HG02870 (cell line): Measurements from ENCODE around the gene SH3BP1.
"Not testable (repeated sequence)": the region's sequence is repeated elsewhere in the genome, so short reads cannot be mapped to it uniquely, and the experiment has no call there.

Experiments
- ATAC-seq: cut with Tn5 transposase; IDR thresholded peaks from one replicate; pipeline ENCODE4 v1.9.1; 2021; ENCODE audit warnings: mild to moderate bottlenecking, moderate library complexity; ENCODE audit not compliant: unreplicated experiment

Gene SH3BP1

GRCh38 chr22:37656583-37656982 is 17.1 kb downstream of the SH3BP1 start:
- ATAC-seq, result not testable (repeated sequence)

- no peak for ATAC-seq
These were observed 18.2 kb downstream of the SH3BP1 start for GRCh38 chr22:37657590-37658132.

- peak; percentile 89 for ATAC-seq
These were observed 18.9 kb downstream of the SH3BP1 start, which contains the start of gene PDXP for GRCh38 chr22:37658133-37659065. Gene PDXP, plus strand, starts transcription at chr22:37658723. Its CDS starts 60 bp downstream, at chr22:37658783.

- no peak for ATAC-seq
These were observed 19.8 kb downstream of the SH3BP1 start for GRCh38 chr22:37659066-37659896.

- no peak for ATAC-seq
These were observed 20.6 kb downstream of the SH3BP1 start for GRCh38 chr22:37659897-37660708.

- ATAC-seq, result no peak
These were observed 21.2 kb downstream of the SH3BP1 start for GRCh38 chr22:37660709-37661045.

- no peak for ATAC-seq
These were observed 21.9 kb downstream of the SH3BP1 start for GRCh38 chr22:37661160-37661924.

- ATAC-seq, result no peak
These were observed 22.6 kb downstream of the SH3BP1 start for GRCh38 chr22:37662039-37662438.

GRCh38 chr22:37663521-37664140 is 24.2 kb downstream of the SH3BP1 start:
- ATAC-seq, result no peak

- ATAC-seq, result no peak
These were observed 25.0 kb downstream of the SH3BP1 start for GRCh38 chr22:37664249-37665101.

GRCh38 chr22:37665487-37665886 is 26.0 kb downstream of the SH3BP1 start:
- no peak for ATAC-seq

- ATAC-seq, result no peak
These were observed 30.1 kb downstream of the SH3BP1 start for GRCh38 chr22:37669586-37669985.

- no peak for ATAC-seq
These were observed 32.9 kb downstream of the SH3BP1 start for GRCh38 chr22:37672206-37672919.

GRCh38 chr22:37672920-37673455 is 33.5 kb downstream of the SH3BP1 start:
- no peak for ATAC-seq

- no peak for ATAC-seq
These were observed 34.8 kb downstream of the SH3BP1 start for GRCh38 chr22:37674248-37674647.

GRCh38 chr22:37674951-37675929 is 35.8 kb downstream of the SH3BP1 start, which contains the start of gene LGALS1:
Gene LGALS1, plus strand, starts transcription at chr22:37675636. Its CDS starts 67 bp downstream, at chr22:37675703.
- ATAC-seq, result no peak
